Fibroblast of lung (primary cell): Measurements from ENCODE around the gene MRPS26.

Experiments
- CTCF ChIP-seq, 2 donors: IDR thresholded peaks in 1 of 2; conservative IDR thresholded peaks in 1 of 2; 1 replicate in 1 of 2; 2 replicates in 1 of 2; pipeline ENCODE4 v1.5.1; 2011 to 2012; ENCODE audit warnings: low read length in 2 of 2, control low read depth in 1 of 2, inconsistent platforms in 1 of 2, low read depth in 1 of 2, mild to moderate bottlenecking in 1 of 2
- EZH2 ChIP-seq: IDR thresholded peaks from 2 replicates; pipeline ENCODE4 v1.5.1; 2012; ENCODE audit warnings: low read length, control low read depth, mild to moderate bottlenecking; ENCODE audit errors: missing control alignments

GRCh38 chr20:3011752-3012151 is 34.1 kb upstream of the MRPS26 start:
- no peak for TF ChIP-seq CTCF (conservative IDR thresholded peaks at IDR 0.05 in 1 of 2, IDR thresholded peaks at IDR 0.05 in 1 of 2; ENCODE audit: low read depth in 1 of 2, low read length in 2 of 2)
- no peak for TF ChIP-seq EZH2
